Cardiac muscle cell (in vitro differentiated cells and primary cell): ENCODE measurements around the gene ARHGAP26. TPM values are rescaled to one million over a fixed set of nuclear protein-coding genes. Genes with fewer than 3 reads are reported as not detected.

ENCODE experiments used
- DNase-seq, 2 donors: peaks; one replicate each; pipeline versions ENCODE4 v3.0.0 to v3.0.0-alpha.2; 2010 to 2017; ENCODE audit warnings: low read depth in 1 of 2, low spot score in 1 of 2
- H3K27ac ChIP-seq: fragments of 200-600 bp; sonication (generic); 2 replicates; pipeline ENCODE4 v1.5.1; 2016
- H3K27me3 ChIP-seq: fragments of 200-600 bp; sonication (generic); 2 replicates; pipeline ENCODE4 v1.6.0; 2016; ENCODE audit warnings: control low read depth
- H3K36me3 ChIP-seq: fragments of 200-600 bp; sonication (generic); 2 replicates; pipeline ENCODE4 v1.5.1; 2016; ENCODE audit warnings: control low read depth
- H3K4me1 ChIP-seq: fragments of 200-600 bp; sonication (generic); 2 replicates; pipeline ENCODE4 v1.8.1; 2017; ENCODE audit warnings: low read depth, mild to moderate bottlenecking, mixed run types
- H3K4me3 ChIP-seq: fragments of 200-600 bp; sonication (generic); 2 replicates; pipeline ENCODE4 v1.5.1; 2016; ENCODE audit warnings: mild to moderate bottlenecking
- H3K9me3 ChIP-seq: fragments of 200-600 bp; sonication (generic); 2 replicates; pipeline ENCODE4 v1.5.1; 2017; ENCODE audit warnings: low read depth, mild to moderate bottlenecking, control low read depth
- polyA plus RNA-seq: library from polyadenylated mRNA; unstranded; fragments of >200 nt; fragmentation: Nextera tagmentation; extraction: Ambion mirVana; gene quantifications from 2 replicates; pipeline ENCODE4 v1.2.1, GENCODE V29; 2016
- total RNA-seq: library from RNA; depleted of rRNA; stranded (reverse); fragments of >200 nt; gene quantifications from 2 replicates; pipeline ENCODE4 v1.2.3, GENCODE V29; 2016
- TF ChIP-seq, protein P1 (sequence below): IDR thresholded peaks from 2 replicates; pipeline ENCODE4 v1.5.1; 2012; ENCODE audit warnings: low read depth, mild to moderate bottlenecking, low read length

Gene ARHGAP26
- total and polyA plus RNA-seq, 2 experiments from 2014 or later: 12.7 to 16.2 TPM

GRCh38 chr5:143076377-143076776, 306.2 kb downstream of the ARHGAP26 start:
- Histone ChIP-seq H3K36me3 (no peaks in the 10 kb centered on the region), H3K27ac (no peak overlapping the region), H3K9me3 (no peaks in the 10 kb centered on the region), H3K27me3 (no peaks in the 10 kb centered on the region), H3K4me1 (peaks cover 20% of the 10 kb centered on the region), H3K4me3 (no peak overlapping the region)
- DNase-seq: no peak
- TF ChIP-seq, protein P1, sequence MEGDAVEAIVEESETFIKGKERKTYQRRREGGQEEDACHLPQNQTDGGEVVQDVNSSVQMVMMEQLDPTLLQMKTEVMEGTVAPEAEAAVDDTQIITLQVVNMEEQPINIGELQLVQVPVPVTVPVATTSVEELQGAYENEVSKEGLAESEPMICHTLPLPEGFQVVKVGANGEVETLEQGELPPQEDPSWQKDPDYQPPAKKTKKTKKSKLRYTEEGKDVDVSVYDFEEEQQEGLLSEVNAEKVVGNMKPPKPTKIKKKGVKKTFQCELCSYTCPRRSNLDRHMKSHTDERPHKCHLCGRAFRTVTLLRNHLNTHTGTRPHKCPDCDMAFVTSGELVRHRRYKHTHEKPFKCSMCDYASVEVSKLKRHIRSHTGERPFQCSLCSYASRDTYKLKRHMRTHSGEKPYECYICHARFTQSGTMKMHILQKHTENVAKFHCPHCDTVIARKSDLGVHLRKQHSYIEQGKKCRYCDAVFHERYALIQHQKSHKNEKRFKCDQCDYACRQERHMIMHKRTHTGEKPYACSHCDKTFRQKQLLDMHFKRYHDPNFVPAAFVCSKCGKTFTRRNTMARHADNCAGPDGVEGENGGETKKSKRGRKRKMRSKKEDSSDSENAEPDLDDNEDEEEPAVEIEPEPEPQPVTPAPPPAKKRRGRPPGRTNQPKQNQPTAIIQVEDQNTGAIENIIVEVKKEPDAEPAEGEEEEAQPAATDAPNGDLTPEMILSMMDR: no peak

- H3K27ac ChIP-seq: no peak overlapping the region
- TF ChIP-seq, protein P1: no peak
- H3K4me1 ChIP-seq: peaks cover 32% of the 10 kb centered on the region
- no peaks in the 10 kb centered on the region for H3K36me3 ChIP-seq
- H3K4me3 ChIP-seq: no peak overlapping the region
- no peaks in the 10 kb centered on the region for H3K27me3 ChIP-seq
- no peak for DNase-seq
- H3K9me3 ChIP-seq: no peaks in the 10 kb centered on the region
Observed at GRCh38 chr5:143077453-143078103, 307.4 kb downstream of the ARHGAP26 start.

GRCh38 chr5:143078313-143078712, 308.1 kb downstream of the ARHGAP26 start:
- H3K9me3 ChIP-seq: no peaks in the 10 kb centered on the region
- no peaks in the 10 kb centered on the region for H3K36me3 ChIP-seq
- no peaks in the 10 kb centered on the region for H3K27me3 ChIP-seq
- peak overlapping the region; percentile 12 for H3K27ac ChIP-seq
- TF ChIP-seq, protein P1: no peak
- H3K4me3 ChIP-seq: no peak overlapping the region
- no peak for DNase-seq
- peaks cover 35% of the 10 kb centered on the region for H3K4me1 ChIP-seq

DNA sequence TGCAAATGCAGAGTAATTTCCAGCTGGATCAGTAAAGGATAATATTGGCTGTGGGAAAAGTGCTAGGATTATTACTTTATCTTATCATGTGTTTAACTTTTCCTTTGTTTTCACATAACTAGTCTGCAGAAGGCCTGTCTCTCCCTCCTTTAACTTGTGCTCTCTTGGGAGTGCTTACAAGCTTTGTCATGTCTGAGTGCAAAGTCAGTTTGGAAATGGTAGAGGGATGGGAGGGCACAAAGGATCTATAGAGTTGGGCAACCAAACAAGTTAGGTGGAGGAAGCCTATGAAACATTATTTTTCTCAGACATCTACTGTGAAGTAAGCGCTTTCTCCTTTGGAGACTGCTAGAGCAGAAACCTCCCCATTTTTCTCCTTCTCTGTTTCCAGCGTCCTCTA, 308.8 kb downstream of the ARHGAP26 start:
- Histone ChIP-seq H3K27me3 (no peaks in the 10 kb centered on the region), H3K4me3 (no peak overlapping the region)
- DNase-seq: no peak

DNA sequence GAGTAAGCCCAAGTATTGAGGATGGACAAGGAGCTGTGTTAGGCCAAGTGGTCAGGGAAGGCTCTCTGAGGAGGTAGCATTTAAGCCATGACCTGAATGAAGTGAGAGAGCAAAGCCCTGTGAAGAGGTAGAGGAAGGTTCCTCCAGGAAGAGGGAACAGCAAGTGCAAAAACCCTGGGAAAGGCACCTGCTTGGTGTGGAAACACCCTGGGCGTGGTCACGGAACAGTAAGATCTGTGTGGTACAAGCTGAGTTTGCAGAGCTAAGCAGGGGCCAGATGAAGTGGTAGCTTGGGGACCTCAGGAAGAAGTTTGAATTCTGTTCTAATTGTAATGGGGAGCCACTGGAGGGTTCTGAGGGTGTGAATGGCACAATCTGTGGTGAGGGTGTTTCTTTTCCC, 310.2 kb downstream of the ARHGAP26 start:
- TF ChIP-seq, protein P1: no peak
- H3K27me3 ChIP-seq: no peaks in the 10 kb centered on the region
- DNase-seq: no peak
- H3K4me1 ChIP-seq: peaks cover 35% of the 10 kb centered on the region
- H3K4me3 ChIP-seq: no peak overlapping the region
- H3K27ac ChIP-seq: no peak overlapping the region
- no peaks in the 10 kb centered on the region for H3K36me3 ChIP-seq
- H3K9me3 ChIP-seq: no peaks in the 10 kb centered on the region

More for the DNA sequence above, 308.8 kb downstream of the ARHGAP26 start:
- peak overlapping the region; percentile 12 for H3K27ac ChIP-seq
- H3K36me3 ChIP-seq: no peaks in the 10 kb centered on the region
- TF ChIP-seq, protein P1: no peak
- H3K9me3 ChIP-seq: no peaks in the 10 kb centered on the region
- H3K4me1 ChIP-seq: peaks cover 35% of the 10 kb centered on the region

DNA sequence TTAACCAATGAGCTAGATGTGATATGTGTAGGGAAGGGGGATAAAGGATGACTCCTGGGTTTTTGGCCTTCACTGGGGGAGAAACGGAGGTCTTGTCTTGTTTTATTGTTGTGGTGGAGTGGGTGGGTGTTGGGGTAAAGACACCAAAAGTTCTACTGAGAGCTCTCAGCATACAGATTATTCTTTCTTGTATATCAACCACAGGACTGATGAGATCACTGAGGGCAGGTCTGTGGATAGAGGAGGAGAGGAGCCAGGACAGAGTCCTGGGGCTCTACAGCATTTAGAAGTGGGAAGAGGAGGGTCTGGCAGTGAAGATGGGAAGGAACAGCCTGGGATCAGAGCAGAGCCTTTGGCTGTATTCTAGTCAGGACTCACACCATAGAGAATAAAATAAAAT, 310.8 kb downstream of the ARHGAP26 start:
- H3K4me1 ChIP-seq: peaks cover 35% of the 10 kb centered on the region
- H3K27ac ChIP-seq: no peak overlapping the region
- no peak for DNase-seq
- H3K4me3 ChIP-seq: no peak overlapping the region
- no peaks in the 10 kb centered on the region for H3K27me3 ChIP-seq
- H3K36me3 ChIP-seq: no peaks in the 10 kb centered on the region
- no peaks in the 10 kb centered on the region for H3K9me3 ChIP-seq
- TF ChIP-seq, protein P1: no peak
